Stimulated activated naive CD8-positive, alpha-beta T cell treated with anti-CD3 and anti-CD28 coated beads, Interleukin-15, Interleukin-2, amounts not matched to agents 100 ng/mL and 50 ng/mL, for 24 hours (primary cell): ENCODE results near the gene CAMTA1.
"Not testable (repeated sequence)": the region's sequence is repeated elsewhere in the genome, so short reads cannot be mapped to it uniquely, and the experiment has no call there.

ENCODE experiments used
- H3K27ac Mint-ChIP-seq: one replicate; pipeline ENCODE4 v1.8.0; 2021; ENCODE audit warnings: mild to moderate bottlenecking, mixed read lengths
- H3K27me3 Mint-ChIP-seq: one replicate; pipeline ENCODE4 v1.8.0; 2021; ENCODE audit warnings: mixed read lengths
- H3K36me3 Mint-ChIP-seq: one replicate; pipeline ENCODE4 v1.8.0; 2021; ENCODE audit warnings: low read depth, mixed read lengths
- H3K4me1 Mint-ChIP-seq: one replicate; pipeline ENCODE4 v1.8.0; 2021; ENCODE audit warnings: low read depth, mixed read lengths
- H3K4me3 Mint-ChIP-seq: one replicate; pipeline ENCODE4 v1.8.0; 2021; ENCODE audit warnings: mild to moderate bottlenecking, mixed read lengths
- H3K9me3 Mint-ChIP-seq: one replicate; pipeline ENCODE4 v1.8.0; 2021; ENCODE audit warnings: mixed read lengths

The CAMTA1 gene

DNA sequence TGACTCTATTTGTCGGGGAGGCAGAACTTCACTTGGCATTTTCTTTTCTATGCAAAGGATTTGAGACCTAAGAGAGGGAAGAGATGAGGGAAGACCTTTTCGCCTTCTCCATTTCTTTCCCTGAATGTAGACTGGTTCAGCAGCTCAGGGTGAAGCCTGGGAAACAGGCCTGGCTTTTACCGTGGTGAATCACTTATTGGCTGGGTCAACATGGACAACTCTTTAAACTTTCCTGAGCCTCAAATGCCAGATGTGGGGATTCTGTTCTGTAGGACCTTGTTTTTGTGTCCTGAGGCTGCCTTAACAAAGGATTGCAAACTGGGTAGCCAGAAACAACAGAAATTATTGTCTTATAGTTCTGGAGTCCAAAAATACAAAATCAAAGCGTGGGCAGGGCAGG, 530.1 kb downstream of the CAMTA1 start:
- H3K36me3 Mint-ChIP-seq = no peaks in the 10 kb centered on the region
- H3K27me3 Mint-ChIP-seq = peaks cover 22% of the 10 kb centered on the region
- no peaks in the 10 kb centered on the region for H3K4me1 Mint-ChIP-seq
- no peak overlapping the region for H3K4me3 Mint-ChIP-seq
- H3K27ac Mint-ChIP-seq = no peak overlapping the region
- peaks cover 5% of the 10 kb centered on the region for H3K9me3 Mint-ChIP-seq

- Mint-ChIP-seq H3K4me1 (no peaks in the 10 kb centered on the region), H3K9me3 (peaks cover 5% of the 10 kb centered on the region), H3K27me3 (peaks cover 22% of the 10 kb centered on the region), H3K36me3 (no peaks in the 10 kb centered on the region), H3K27ac (no peak overlapping the region), H3K4me3 (no peak overlapping the region)
Observed at GRCh38 chr1:7315946-7316345, 530.7 kb downstream of the CAMTA1 start.

GRCh38 chr1:7317888-7318287, 532.6 kb downstream of the CAMTA1 start:
- Mint-ChIP-seq H3K4me3 (no peak overlapping the region), H3K9me3 (no peaks in the 10 kb centered on the region), H3K27me3 (peaks cover 19% of the 10 kb centered on the region), H3K36me3 (no peaks in the 10 kb centered on the region), H3K4me1 (no peaks in the 10 kb centered on the region), H3K27ac (no peak overlapping the region)

DNA sequence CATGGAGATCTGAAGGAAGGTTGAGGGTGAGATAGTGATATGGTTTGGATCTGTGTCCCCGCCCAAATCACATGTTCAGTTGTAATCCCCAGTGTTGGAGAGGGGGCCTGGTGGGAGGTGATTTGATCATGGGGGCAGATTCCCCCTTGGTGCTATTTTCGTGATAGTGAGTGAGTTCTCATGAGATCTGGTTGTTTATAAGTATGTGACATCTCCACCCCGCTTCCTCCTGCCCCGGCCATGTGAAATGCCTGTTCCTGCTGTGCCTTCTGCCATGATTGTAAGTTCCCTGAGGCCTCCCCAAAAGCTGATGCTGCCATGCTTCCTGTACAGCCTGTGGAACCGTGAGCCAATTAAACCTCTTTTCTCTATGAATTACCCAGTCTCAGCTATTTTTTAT, 533.9 kb downstream of the CAMTA1 start:
- Mint-ChIP-seq H3K9me3 (peaks cover 3% of the 10 kb centered on the region), H3K27me3 (peaks cover 23% of the 10 kb centered on the region), H3K27ac (no peak overlapping the region), H3K36me3 (no peaks in the 10 kb centered on the region), H3K4me1 (no peaks in the 10 kb centered on the region), H3K4me3 (no peak overlapping the region)

GRCh38 chr1:7320661-7321060, 535.4 kb downstream of the CAMTA1 start:
- no peaks in the 10 kb centered on the region for H3K4me1 Mint-ChIP-seq
- H3K27ac Mint-ChIP-seq = no peak overlapping the region
- H3K27me3 Mint-ChIP-seq = peaks cover 28% of the 10 kb centered on the region
- no peaks in the 10 kb centered on the region for H3K36me3 Mint-ChIP-seq
- no peak overlapping the region for H3K4me3 Mint-ChIP-seq
- peaks cover 3% of the 10 kb centered on the region for H3K9me3 Mint-ChIP-seq

DNA sequence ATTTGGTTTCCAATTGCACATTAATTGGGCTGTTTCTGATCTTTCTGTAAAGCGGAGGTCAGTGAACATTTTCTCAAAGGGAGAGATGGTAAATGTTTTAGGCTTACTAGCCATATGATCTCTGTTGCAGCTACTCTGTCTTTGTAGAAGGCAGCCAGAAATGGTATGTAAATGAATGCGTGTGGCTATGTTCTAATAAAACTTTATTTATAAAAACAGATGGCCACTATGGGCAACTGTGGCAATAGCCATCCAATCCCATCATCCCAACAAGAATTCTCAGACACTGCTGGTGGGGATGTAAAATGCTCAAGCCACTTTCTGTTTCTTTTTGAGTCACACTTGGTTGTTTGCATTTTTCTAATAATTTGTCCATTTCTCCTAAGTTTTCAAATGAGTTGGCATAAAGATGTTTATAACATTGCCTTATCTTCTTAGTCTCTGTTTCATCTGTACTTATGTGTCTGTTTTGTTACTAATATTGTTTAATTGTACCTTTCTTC, 537.1 kb downstream of the CAMTA1 start:
- H3K9me3 Mint-ChIP-seq = peaks cover 7% of the 10 kb centered on the region
- H3K36me3 Mint-ChIP-seq = no peaks in the 10 kb centered on the region
- H3K27ac Mint-ChIP-seq = no peak overlapping the region
- H3K27me3 Mint-ChIP-seq = peaks cover 26% of the 10 kb centered on the region
- H3K4me1 Mint-ChIP-seq = no peaks in the 10 kb centered on the region
- no peak overlapping the region for H3K4me3 Mint-ChIP-seq

- Mint-ChIP-seq H3K36me3 (no peaks in the 10 kb centered on the region), H3K27me3 (peaks cover 31% of the 10 kb centered on the region), H3K4me1 (no peaks in the 10 kb centered on the region), H3K9me3 (peaks cover 7% of the 10 kb centered on the region), H3K4me3 (no peak overlapping the region), H3K27ac (no peak overlapping the region)
Observed at GRCh38 chr1:7322912-7323311, 537.7 kb downstream of the CAMTA1 start.

DNA sequence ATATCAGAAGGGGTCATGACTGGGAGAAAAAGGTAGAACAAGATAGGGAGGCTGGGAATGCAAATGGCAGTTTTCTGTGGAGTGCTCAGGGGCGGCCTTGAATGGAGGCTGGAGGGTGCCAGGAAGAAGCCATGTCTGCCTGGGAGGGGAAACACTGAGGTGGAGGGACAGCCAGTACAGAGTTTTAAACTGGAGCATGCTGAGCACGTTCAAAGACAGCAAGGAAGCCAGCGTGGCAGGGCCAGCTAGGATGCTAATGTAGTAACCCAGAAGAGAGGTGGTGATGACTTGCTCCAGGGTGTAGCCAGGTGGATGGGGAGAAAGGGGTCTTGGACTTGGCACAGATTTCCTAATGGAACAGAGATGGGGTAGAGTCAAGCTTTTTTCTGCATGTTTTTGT, 540.0 kb downstream of the CAMTA1 start:
- Mint-ChIP-seq H3K4me1 (no peaks in the 10 kb centered on the region), H3K9me3 (peaks cover 7% of the 10 kb centered on the region), H3K4me3 (no peak overlapping the region), H3K36me3 (no peaks in the 10 kb centered on the region), H3K27me3 (peaks cover 32% of the 10 kb centered on the region), H3K27ac (no peak overlapping the region)

- Mint-ChIP-seq H3K4me1 (no peaks in the 10 kb centered on the region), H3K9me3 (peaks cover 7% of the 10 kb centered on the region), H3K27me3 (peaks cover 32% of the 10 kb centered on the region)
Observed at GRCh38 chr1:7326366-7326765, 541.1 kb downstream of the CAMTA1 start.

GRCh38 chr1:7327849-7328248, 542.6 kb downstream of the CAMTA1 start:
- no peaks in the 10 kb centered on the region for H3K4me1 Mint-ChIP-seq
- H3K9me3 Mint-ChIP-seq = peaks cover 7% of the 10 kb centered on the region
- no peak overlapping the region for H3K27ac Mint-ChIP-seq
- H3K27me3 Mint-ChIP-seq = peaks cover 32% of the 10 kb centered on the region
- H3K4me3 Mint-ChIP-seq = no peak overlapping the region
- H3K36me3 Mint-ChIP-seq = no peaks in the 10 kb centered on the region

More at GRCh38 chr1:7326366-7326765, 541.1 kb downstream of the CAMTA1 start:
- H3K4me3 Mint-ChIP-seq = no peak overlapping the region
- H3K36me3 Mint-ChIP-seq = no peaks in the 10 kb centered on the region
- H3K27ac Mint-ChIP-seq = no peak overlapping the region

DNA sequence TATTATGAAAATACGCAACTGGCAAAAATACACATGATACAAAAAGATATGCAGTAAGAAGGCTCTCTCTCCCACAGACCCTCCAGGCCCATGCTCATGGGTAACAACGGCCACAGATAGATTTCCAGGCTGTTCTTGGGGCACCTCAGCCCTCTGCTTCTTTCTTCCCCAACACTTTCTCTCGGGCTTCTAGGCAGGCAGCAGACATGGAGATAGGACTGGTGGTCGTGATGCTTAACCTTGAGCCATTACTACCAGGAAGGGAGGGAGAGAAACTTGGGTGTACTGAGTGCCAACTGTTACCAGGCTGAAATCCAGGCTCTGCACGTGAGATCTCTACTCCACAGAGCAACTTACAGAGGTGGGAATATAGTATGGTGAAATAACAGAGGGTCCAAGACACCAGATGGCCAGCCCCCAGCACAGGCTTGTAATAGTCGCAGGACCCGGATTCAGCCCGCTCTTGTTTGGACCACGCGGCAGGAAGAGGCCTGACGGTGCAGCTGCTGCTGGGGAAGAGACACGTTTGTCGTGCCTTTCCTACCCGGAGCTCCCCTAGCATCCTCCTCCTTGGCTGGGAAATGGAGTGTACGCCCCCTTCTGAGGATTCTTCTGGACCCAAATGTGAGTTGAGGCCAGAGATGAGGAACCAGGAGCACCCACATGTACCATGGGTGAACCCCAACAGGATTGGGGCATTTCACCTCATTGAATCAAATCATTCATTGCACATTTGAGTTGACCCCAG, 544.8 kb downstream of the CAMTA1 start:
- H3K9me3 Mint-ChIP-seq = peaks cover 4% of the 10 kb centered on the region
- no peak overlapping the region for H3K27ac Mint-ChIP-seq
- no peaks in the 10 kb centered on the region for H3K4me1 Mint-ChIP-seq
- no peak overlapping the region for H3K4me3 Mint-ChIP-seq
- no peaks in the 10 kb centered on the region for H3K36me3 Mint-ChIP-seq
- H3K27me3 Mint-ChIP-seq = peaks cover 31% of the 10 kb centered on the region

DNA sequence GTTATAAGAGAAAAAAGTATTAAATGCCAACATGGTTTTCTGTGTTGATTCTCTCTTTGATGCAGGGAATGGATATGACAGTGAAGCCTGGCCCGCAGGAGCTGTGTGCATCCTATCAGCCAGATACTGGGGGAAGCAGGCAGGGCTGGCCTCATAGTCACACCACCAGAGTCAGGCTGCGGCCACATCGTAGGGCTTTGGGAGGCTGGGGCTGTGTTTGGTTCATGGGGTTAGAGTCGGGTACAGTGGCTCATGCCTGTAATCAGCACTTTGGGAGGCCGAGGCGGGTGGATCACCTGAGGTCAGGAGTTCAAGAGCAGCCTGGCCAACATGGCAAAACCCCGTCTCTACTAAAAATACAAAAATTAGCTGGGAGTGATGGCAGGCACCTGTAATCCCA, 545.5 kb downstream of the CAMTA1 start:
- H3K4me1 Mint-ChIP-seq, H3K4me3 Mint-ChIP-seq, H3K27ac Mint-ChIP-seq, H3K36me3 Mint-ChIP-seq, H3K9me3 Mint-ChIP-seq: not testable (repeated sequence)
- peaks cover 26% of the 10 kb centered on the region for H3K27me3 Mint-ChIP-seq

GRCh38 chr1:7331926-7332535, 546.8 kb downstream of the CAMTA1 start:
- H3K36me3 Mint-ChIP-seq = no peaks in the 10 kb centered on the region
- no peak overlapping the region for H3K27ac Mint-ChIP-seq
- no peak overlapping the region for H3K4me3 Mint-ChIP-seq
- H3K9me3 Mint-ChIP-seq = no peaks in the 10 kb centered on the region
- H3K27me3 Mint-ChIP-seq = peaks cover 19% of the 10 kb centered on the region
- no peaks in the 10 kb centered on the region for H3K4me1 Mint-ChIP-seq

DNA sequence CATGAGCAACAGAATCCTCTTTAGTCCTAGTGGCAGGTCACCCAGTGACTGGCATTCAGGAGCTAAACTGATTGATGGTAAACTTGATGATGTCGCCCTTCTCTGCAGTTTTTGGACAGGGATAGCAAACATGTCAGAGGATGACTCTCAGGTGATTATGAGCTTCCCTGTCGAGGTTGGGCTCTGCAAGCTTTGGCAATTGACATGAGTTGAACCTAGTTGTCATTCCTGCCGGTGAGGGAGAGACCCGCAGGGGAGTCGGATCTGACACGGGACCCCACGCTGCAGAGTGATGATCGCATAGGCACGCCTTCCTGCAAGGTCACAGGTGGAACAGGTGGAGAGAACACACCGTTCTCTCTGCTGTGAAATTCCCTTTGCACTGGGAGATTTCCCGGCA, 547.8 kb downstream of the CAMTA1 start:
- no peaks in the 10 kb centered on the region for H3K9me3 Mint-ChIP-seq
- H3K4me3 Mint-ChIP-seq = no peak overlapping the region
- no peak overlapping the region for H3K27ac Mint-ChIP-seq
- H3K4me1 Mint-ChIP-seq = no peaks in the 10 kb centered on the region
- peaks cover 13% of the 10 kb centered on the region for H3K27me3 Mint-ChIP-seq
- no peaks in the 10 kb centered on the region for H3K36me3 Mint-ChIP-seq

- H3K4me3 Mint-ChIP-seq = no peak overlapping the region
- peaks cover 13% of the 10 kb centered on the region for H3K27me3 Mint-ChIP-seq
- H3K36me3 Mint-ChIP-seq = no peaks in the 10 kb centered on the region
- no peaks in the 10 kb centered on the region for H3K4me1 Mint-ChIP-seq
- no peak overlapping the region for H3K27ac Mint-ChIP-seq
- no peaks in the 10 kb centered on the region for H3K9me3 Mint-ChIP-seq
Observed at GRCh38 chr1:7333620-7334019, 548.4 kb downstream of the CAMTA1 start.
